ENCODE data around the gene DEGS2. TPM values are rescaled to one million over a fixed set of nuclear protein-coding genes. Genes with fewer than 3 reads are reported as not detected.

The DEGS2 gene
- total and polyA plus RNA-seq, 12 donors = 0.04 to 0.20 (median 0.10) TPM; not detected in 7

- WGBS, 2 donors = 88 to 92% methylated on average over 5 of the region's 5 CpGs
- Histone ChIP-seq H3K4me1 (peaks cover 29 to 77% (median 69%) of the 10 kb centered on the region in 9 donors), H3K27me3 (no peaks in the 10 kb centered on the region), H3K9me3 (no peaks in the 10 kb centered on the region), H3K4me3 (no peak overlapping the region), H3K27ac (peak overlapping the region in 6 of 10 donors; percentile 21 to 84 (median 52)), H3K36me3 (peaks cover 0 to 25% (median 0%) of the 10 kb centered on the region in 9 donors)
- intact Hi-C loops (cut with DNase I) = loop anchor here in 8 of 10 donors (5.0 to 10.0 kb wide), 5 partner anchors 50 to 125 kb away; no protein-coding TSS in a partner anchor
- no peak for DNase-seq
- TF ChIP-seq, protein P1, sequence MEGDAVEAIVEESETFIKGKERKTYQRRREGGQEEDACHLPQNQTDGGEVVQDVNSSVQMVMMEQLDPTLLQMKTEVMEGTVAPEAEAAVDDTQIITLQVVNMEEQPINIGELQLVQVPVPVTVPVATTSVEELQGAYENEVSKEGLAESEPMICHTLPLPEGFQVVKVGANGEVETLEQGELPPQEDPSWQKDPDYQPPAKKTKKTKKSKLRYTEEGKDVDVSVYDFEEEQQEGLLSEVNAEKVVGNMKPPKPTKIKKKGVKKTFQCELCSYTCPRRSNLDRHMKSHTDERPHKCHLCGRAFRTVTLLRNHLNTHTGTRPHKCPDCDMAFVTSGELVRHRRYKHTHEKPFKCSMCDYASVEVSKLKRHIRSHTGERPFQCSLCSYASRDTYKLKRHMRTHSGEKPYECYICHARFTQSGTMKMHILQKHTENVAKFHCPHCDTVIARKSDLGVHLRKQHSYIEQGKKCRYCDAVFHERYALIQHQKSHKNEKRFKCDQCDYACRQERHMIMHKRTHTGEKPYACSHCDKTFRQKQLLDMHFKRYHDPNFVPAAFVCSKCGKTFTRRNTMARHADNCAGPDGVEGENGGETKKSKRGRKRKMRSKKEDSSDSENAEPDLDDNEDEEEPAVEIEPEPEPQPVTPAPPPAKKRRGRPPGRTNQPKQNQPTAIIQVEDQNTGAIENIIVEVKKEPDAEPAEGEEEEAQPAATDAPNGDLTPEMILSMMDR (IDR thresholded peaks at IDR 0.05) = no peak
- peak in 2 of 8 donors; percentile 26 to 27 for ATAC-seq
Measured at GRCh38 chr14:100107236-100107635, 52.2 kb downstream of the DEGS2 start.

GRCh38 chr14:100106250-100107112 is 53.0 kb downstream of the DEGS2 start:
- ATAC-seq = peak in 7 of 8 donors; percentile 12 to 52 (median 40)
- H3K4me1 ChIP-seq = peaks cover 29 to 78% (median 69%) of the 10 kb centered on the region in 9 donors

DNA sequence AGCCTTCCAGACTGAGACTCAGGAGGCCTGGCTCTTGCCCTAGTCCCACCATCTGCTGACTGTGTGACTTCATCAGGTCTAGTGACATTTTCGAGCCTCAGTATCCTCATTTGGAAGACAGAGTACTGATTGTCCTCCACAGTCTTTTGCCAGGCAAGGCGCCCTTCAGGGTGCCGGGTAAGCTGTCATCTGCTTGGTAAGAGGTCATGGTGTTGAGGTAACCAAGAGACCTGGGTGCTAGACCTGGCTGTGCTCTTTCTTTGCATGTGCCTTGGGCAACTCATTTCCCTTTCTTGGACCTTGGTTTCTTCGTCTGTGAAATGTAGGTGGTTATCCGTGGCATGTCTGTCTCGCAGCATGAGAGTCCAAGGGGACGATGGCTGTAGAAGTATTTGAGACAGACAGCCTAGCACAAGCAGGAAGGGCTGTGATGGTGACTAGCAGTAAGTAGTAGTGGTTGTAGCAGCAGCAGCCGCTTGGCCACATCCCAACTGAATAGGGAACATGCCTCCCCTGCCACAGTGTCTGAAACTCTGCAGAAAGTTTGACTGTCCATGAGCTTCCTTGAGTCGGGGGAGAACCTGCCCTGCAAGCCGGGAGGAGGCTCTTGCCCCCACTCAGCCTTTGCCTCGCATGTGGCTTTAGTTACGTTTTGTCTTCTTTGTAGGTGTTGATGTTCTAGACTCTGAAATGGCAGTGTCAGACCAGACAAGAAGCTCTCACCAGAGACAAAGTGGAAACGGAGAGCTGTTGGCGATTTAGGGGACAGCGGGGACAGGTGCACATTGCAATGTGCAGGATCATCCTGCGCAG is 53.9 kb downstream of the DEGS2 start:
- Histone ChIP-seq H3K27ac (peak overlapping the region in 7 of 10 donors; percentile 7 to 84 (median 60)), H3K4me1 (peaks cover 29 to 78% (median 69%) of the 10 kb centered on the region in 9 donors), H3K36me3 (peaks cover 0 to 24% (median 0%) of the 10 kb centered on the region in 9 donors), H3K4me3 (no peak overlapping the region), H3K27me3 (no peaks in the 10 kb centered on the region), H3K9me3 (no peaks in the 10 kb centered on the region)
- ATAC-seq = no peak
- TF ChIP-seq, protein P1 (IDR thresholded peaks at IDR 0.05) = no peak
- intact Hi-C loops (cut with DNase I) = loop anchor here in 8 of 10 donors (5.0 to 10.0 kb wide), 5 partner anchors 48 to 123 kb away; no protein-coding TSS in a partner anchor
- WGBS, 2 donors = 84 to 87% methylated on average over 16 of the region's 16 CpGs
- no peak for DNase-seq

More at GRCh38 chr14:100106250-100107112, 53.0 kb downstream of the DEGS2 start:
- TF ChIP-seq, protein P1 (IDR thresholded peaks at IDR 0.05) = no peak
- Histone ChIP-seq H3K27me3 (no peaks in the 10 kb centered on the region), H3K4me3 (no peak overlapping the region), H3K27ac (peak overlapping the region in 7 of 10 donors; percentile 21 to 84 (median 49)), H3K9me3 (no peaks in the 10 kb centered on the region), H3K36me3 (peaks cover 0 to 23% (median 0%) of the 10 kb centered on the region in 9 donors)
- WGBS, 2 donors = 73 to 80% methylated on average over 17 of the region's 17 CpGs
- peak in 1 of 2 donors; percentile 42 for DNase-seq
- intact Hi-C loops (cut with DNase I) = loop anchor here in 8 of 10 donors (5.0 to 10.0 kb wide), 5 partner anchors 49 to 124 kb away; no protein-coding TSS in a partner anchor
